Endodermal cell (in vitro differentiated cells): ENCODE measurements around the gene CFL1. TPM values are rescaled to one million over a fixed set of nuclear protein-coding genes. Genes with fewer than 3 reads are reported as not detected.

Source experiments
- DNase-seq: peaks from one replicate; pipeline ENCODE4 v3.0.0-alpha.2; 2017
- H3K27ac ChIP-seq: 2 replicates; pipeline ENCODE4 v1.5.1; 2013; ENCODE audit warnings: mild to moderate bottlenecking, low read depth, low read length, moderate library complexity
- H3K27me3 ChIP-seq: 2 replicates; pipeline ENCODE4 v1.6.1; 2013; ENCODE audit warnings: mild to moderate bottlenecking, low read length, moderate library complexity; ENCODE audit not compliant: insufficient read depth, control insufficient read depth, poor library complexity, severe bottlenecking
- H3K36me3 ChIP-seq: 2 replicates; pipeline ENCODE4 v1.7.0; 2013; ENCODE audit warnings: mild to moderate bottlenecking, low read length, moderate library complexity; ENCODE audit not compliant: control insufficient read depth, insufficient read depth
- H3K4me1 ChIP-seq: one replicate; pipeline ENCODE4 v1.7.0; 2013; ENCODE audit warnings: low read length; ENCODE audit not compliant: control insufficient read depth, insufficient read depth
- H3K4me3 ChIP-seq: 2 replicates; pipeline ENCODE4 v1.5.1; 2013; ENCODE audit warnings: mild to moderate bottlenecking, low read length, moderate library complexity
- H3K9ac ChIP-seq: 2 replicates; pipeline ENCODE4 v1.6.1; 2013; ENCODE audit warnings: mild to moderate bottlenecking, low read length, moderate library complexity; ENCODE audit not compliant: poor library complexity, severe bottlenecking; ENCODE audit errors: extremely low read depth
- H3K9me3 ChIP-seq: 2 replicates; pipeline ENCODE4 v1.6.1; 2013; ENCODE audit warnings: mild to moderate bottlenecking, low read length, moderate library complexity; ENCODE audit not compliant: control insufficient read depth
- H3K27ac Mint-ChIP-seq: 2 replicates; pipeline ENCODE4 v1.8.0; 2020; ENCODE audit warnings: mixed read lengths
- H3K27me3 Mint-ChIP-seq: 2 replicates; pipeline ENCODE4 v1.8.0; 2021; ENCODE audit warnings: mild to moderate bottlenecking, mixed read lengths; ENCODE audit not compliant: insufficient read depth
- H3K36me3 Mint-ChIP-seq: 2 replicates; pipeline ENCODE4 v1.8.0; 2020; ENCODE audit warnings: low read depth, mixed read lengths
- H3K4me1 Mint-ChIP-seq: 2 replicates; pipeline ENCODE4 v1.8.0; 2020; ENCODE audit warnings: mixed read lengths
- H3K4me3 Mint-ChIP-seq: 2 replicates; pipeline ENCODE4 v1.8.0; 2020; ENCODE audit warnings: mild to moderate bottlenecking, moderate library complexity, mixed read lengths
- H3K9me3 Mint-ChIP-seq: 2 replicates; pipeline ENCODE4 v1.8.0; 2020; ENCODE audit warnings: mild to moderate bottlenecking, mixed read lengths
- WGBS, 2 experiments: methylation state at CpG; one replicate each; pipeline versions ENCODE4 v1.1.5 to v1.1.7; 2013; ENCODE audit warnings: missing lambda C conversion rate in 2 of 2, mixed read lengths in 1 of 2; ENCODE audit not compliant: insufficient coverage in 1 of 2, insufficient read length in 1 of 2; 5-methylcytosine and 5-hydroxymethylcytosine counted together
- long read RNA-seq, 4 experiments: library from polyadenylated mRNA in 2 of 4; library from RNA in 1 of 4; library from capped mRNA in 1 of 4; stranded (forward) in 3 of 4; unstranded in 1 of 4; transcript quantifications; one replicate each; pipeline ENCODE4 v2.0.0, GENCODE V29; 2020 to 2021; ENCODE audit warnings: inconsistent platforms in 1 of 4
- polyA plus RNA-seq, 2 experiments: library from polyadenylated mRNA; stranded (reverse); fragments of 50-300 nt; gene quantifications; one replicate each; pipeline ENCODE4 v1.2.3, GENCODE V29; 2013
- total RNA-seq, 2 donors: library from RNA; stranded (reverse); fragmentation: NEBNext Ultra II Directional in 1 of 2; extraction: Animal tissue kit (Norgen Biotek cat#: 25700) in 1 of 2; gene quantifications; 2 replicates in 1 of 2; 3 replicates in 1 of 2; pipeline ENCODE4 v1.2.1, GENCODE V29; 2021
- TF ChIP-seq, protein P1 (sequence below): fragments of 200-600 bp; sonication (generic); conservative IDR thresholded peaks from 2 replicates; pipeline ENCODE4 v1.5.0; 2021; ENCODE audit warnings: antibody characterized with exemption, mild to moderate bottlenecking

The CFL1 gene
- total RNA-seq, result 1,000 to 10,000 TPM; 1,218 to 1,284 TPM
- 1,019 TPM for polyA plus RNA-seq (2013, experiment 1 of 2)
- 1,005 TPM for polyA plus RNA-seq (2013, experiment 2 of 2)
- long read RNA-seq, experiment 1, transcript CFL1-201 (4 exons, 1,234 nt), result major isoform, 571 of 807 reads
- long read RNA-seq, experiment 1, transcript CFL1-209 (3 exons, 647 nt), result minor isoform, 172 of 807 reads
- long read RNA-seq, experiment 1, partial matches to known transcripts, result 12 of 807 reads
- long read RNA-seq, experiment 1, other reads (novel, unspliced or antisense), result 50 of 807 reads
- long read RNA-seq, experiment 2, transcript CFL1-201 (4 exons, 1,234 nt), result major isoform, 1,358 of 1,395 reads
- long read RNA-seq, experiment 2, transcript CFL1-209 (3 exons, 647 nt), result minor isoform, 20 of 1,395 reads
- long read RNA-seq, experiment 2, partial matches to known transcripts, result 1 of 1,395 reads
- long read RNA-seq, experiment 2, other reads (novel, unspliced or antisense), result 10 of 1,395 reads
- long read RNA-seq, experiment 3, transcript CFL1-201 (4 exons, 1,234 nt), result major isoform, 2,281 of 2,327 reads
- long read RNA-seq, experiment 3, transcript CFL1-209 (3 exons, 647 nt), result minor isoform, 6 of 2,327 reads
- long read RNA-seq, experiment 3, partial matches to known transcripts, result 0 of 2,327 reads
- long read RNA-seq, experiment 3, other reads (novel, unspliced or antisense), result 36 of 2,327 reads
- long read RNA-seq, experiment 4, transcript CFL1-201 (4 exons, 1,234 nt), result major isoform, 5,221 of 6,322 reads
- long read RNA-seq, experiment 4, transcript CFL1-202 (4 exons, 860 nt), result minor isoform, 5 of 6,322 reads
- long read RNA-seq, experiment 4, transcript CFL1-209 (3 exons, 647 nt), result minor isoform, 1,049 of 6,322 reads
- long read RNA-seq, experiment 4, transcript CFL1-210 (2 exons, 1,509 nt), result minor isoform, 5 of 6,322 reads
- long read RNA-seq, experiment 4, partial matches to known transcripts, result 9 of 6,322 reads
- long read RNA-seq, experiment 4, other reads (novel, unspliced or antisense), result 25 of 6,322 reads

DNA sequence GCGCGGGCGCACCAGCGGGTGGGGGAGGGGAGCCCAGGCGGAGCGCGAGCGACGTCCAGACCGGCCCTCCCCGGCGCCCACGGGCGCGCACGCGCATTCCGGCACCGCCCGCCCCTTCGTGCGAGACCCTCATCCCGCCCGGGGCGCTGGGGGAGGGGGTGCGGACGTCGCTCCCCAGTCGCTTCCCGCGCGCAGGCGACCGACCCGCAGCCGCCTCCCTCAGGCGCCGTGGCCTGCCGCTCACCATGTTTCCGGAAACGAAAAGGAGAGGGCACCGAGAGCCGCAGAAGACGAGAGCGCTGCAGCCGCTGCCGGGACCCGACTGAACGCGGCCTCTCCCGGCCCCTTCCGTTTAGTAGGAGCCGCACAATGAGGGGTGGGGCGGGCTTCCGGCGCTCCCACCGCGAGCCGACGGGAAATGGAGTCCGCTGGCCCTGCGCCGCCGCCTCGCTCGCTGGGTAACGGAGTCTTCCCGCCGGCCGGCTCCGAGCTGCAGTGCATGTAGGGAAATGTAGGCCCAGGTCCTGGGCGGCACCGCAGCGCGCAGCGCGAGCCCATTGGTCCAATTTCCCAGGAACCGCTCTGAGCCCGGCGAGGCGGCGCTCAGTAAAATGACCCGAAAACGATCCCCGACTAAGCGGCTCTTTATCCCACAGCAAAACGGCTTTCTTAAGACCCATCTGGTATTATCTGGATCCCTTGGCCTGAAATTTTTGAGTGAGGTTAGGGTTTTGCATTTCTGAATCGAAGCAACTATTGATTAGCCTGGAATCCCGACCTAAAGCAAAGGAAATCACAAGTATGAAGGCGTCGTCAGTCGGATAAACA, at the start of gene CFL1:
Gene CFL1, minus strand, starts transcription at position 328 of the 828 bp plus-strand sequence. Its CDS starts 81 bp downstream, at position 247.
- Histone ChIP-seq H3K27me3 (no peaks in the 10 kb centered on the region), H3K27ac (peak within 1 kb of the TSS; percentile 93), H3K9me3 (no peaks in the 10 kb centered on the region), H3K36me3 (peaks cover 54% of the 10 kb centered on the region), H3K4me3 (peak within 1 kb of the TSS; percentile 97), H3K4me1 (peaks cover 10% of the 10 kb centered on the region), H3K9ac (peak within 1 kb of the TSS; percentile 86)
- WGBS, 2 experiments, result 0 to 1% methylated on average over 26 to 91 of the region's 92 CpGs
- Mint-ChIP-seq H3K27me3 (no peaks in the 10 kb centered on the region), H3K4me1 (peaks cover 21% of the 10 kb centered on the region), H3K27ac (peak within 1 kb of the TSS; percentile 97), H3K4me3 (peak within 1 kb of the TSS; percentile 88), H3K9me3 (no peaks in the 10 kb centered on the region), H3K36me3 (peaks cover 52% of the 10 kb centered on the region)
- TF ChIP-seq, protein P1, sequence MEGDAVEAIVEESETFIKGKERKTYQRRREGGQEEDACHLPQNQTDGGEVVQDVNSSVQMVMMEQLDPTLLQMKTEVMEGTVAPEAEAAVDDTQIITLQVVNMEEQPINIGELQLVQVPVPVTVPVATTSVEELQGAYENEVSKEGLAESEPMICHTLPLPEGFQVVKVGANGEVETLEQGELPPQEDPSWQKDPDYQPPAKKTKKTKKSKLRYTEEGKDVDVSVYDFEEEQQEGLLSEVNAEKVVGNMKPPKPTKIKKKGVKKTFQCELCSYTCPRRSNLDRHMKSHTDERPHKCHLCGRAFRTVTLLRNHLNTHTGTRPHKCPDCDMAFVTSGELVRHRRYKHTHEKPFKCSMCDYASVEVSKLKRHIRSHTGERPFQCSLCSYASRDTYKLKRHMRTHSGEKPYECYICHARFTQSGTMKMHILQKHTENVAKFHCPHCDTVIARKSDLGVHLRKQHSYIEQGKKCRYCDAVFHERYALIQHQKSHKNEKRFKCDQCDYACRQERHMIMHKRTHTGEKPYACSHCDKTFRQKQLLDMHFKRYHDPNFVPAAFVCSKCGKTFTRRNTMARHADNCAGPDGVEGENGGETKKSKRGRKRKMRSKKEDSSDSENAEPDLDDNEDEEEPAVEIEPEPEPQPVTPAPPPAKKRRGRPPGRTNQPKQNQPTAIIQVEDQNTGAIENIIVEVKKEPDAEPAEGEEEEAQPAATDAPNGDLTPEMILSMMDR, result no peak
- peak; percentile 99 for DNase-seq

DNA sequence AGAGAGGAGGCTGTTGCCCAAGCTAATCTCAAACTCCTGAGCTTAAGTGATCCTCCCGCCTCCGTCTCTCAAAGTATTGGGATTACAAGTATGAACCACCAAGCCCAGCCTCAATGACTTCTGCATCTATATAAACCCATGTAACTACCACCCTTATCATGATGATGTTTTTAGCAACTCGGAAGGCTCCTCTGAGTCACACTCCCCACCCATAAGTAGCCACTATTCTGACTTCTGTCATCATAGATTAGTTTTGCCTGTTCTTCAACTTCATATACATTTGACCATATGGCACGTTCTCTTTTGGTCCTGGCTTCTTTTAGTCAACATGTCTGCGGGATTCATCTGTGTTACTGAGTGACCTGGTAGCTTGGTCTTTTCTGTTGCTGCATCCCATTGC, 48.6 kb upstream of the CFL1 start:
- DNase-seq, result no peak
- H3K4me3 Mint-ChIP-seq, result no peak overlapping the region
- H3K4me1 Mint-ChIP-seq, result peaks cover 9% of the 10 kb centered on the region
- no peak overlapping the region for H3K9ac ChIP-seq
- WGBS, 2 experiments, result 91 to 93% methylated on average over 5 of the region's 5 CpGs
- no peaks in the 10 kb centered on the region for H3K9me3 ChIP-seq
- no peaks in the 10 kb centered on the region for H3K36me3 Mint-ChIP-seq
- no peaks in the 10 kb centered on the region for H3K9me3 Mint-ChIP-seq
- TF ChIP-seq, protein P1, result no peak
- no peak overlapping the region for H3K27ac ChIP-seq
- H3K27ac Mint-ChIP-seq, result no peak overlapping the region
- H3K36me3 ChIP-seq, result no peaks in the 10 kb centered on the region
- H3K4me1 ChIP-seq, result peaks cover 3% of the 10 kb centered on the region
- peaks cover 84% of the 10 kb centered on the region for H3K27me3 Mint-ChIP-seq
- peaks cover 31% of the 10 kb centered on the region for H3K27me3 ChIP-seq
- H3K4me3 ChIP-seq, result no peak overlapping the region

DNA sequence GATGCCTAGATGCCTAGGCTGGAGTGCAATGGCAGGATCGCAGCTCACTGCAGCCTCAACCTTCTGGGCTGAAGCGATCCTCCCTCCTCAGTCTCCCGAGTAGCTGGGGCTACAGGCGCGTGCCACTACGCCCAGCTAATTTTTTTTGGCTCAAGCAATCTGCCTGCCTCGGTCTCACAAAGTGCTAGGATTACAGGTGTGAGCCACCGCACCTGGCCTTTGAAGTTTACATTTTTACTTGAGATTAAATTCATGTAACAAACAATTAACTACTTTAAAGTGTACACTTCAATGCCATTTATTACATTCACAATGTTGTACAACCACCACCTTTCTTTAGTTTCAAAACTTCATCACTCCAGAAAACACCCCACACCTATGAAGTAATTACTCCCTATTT, 45.7 kb upstream of the CFL1 start:
- H3K27me3 Mint-ChIP-seq, result peaks cover 88% of the 10 kb centered on the region
- no peak overlapping the region for H3K27ac ChIP-seq
- H3K4me1 Mint-ChIP-seq, result peaks cover 8% of the 10 kb centered on the region
- no peaks in the 10 kb centered on the region for H3K36me3 ChIP-seq
- no peak overlapping the region for H3K27ac Mint-ChIP-seq
- peaks cover 49% of the 10 kb centered on the region for H3K27me3 ChIP-seq
- H3K9me3 ChIP-seq, result no peaks in the 10 kb centered on the region
- WGBS, 2 experiments, result 85 to 88% methylated on average over 8 of the region's 8 CpGs
- H3K9me3 Mint-ChIP-seq, result no peaks in the 10 kb centered on the region
- H3K4me1 ChIP-seq, result peaks cover 3% of the 10 kb centered on the region
- H3K4me3 ChIP-seq, result no peak overlapping the region
- no peak overlapping the region for H3K4me3 Mint-ChIP-seq
- H3K9ac ChIP-seq, result no peak overlapping the region
- no peak for DNase-seq
- TF ChIP-seq, protein P1, result no peak
- H3K36me3 Mint-ChIP-seq, result no peaks in the 10 kb centered on the region
